HG03064 (cell line): ENCODE measurements around the gene EEIG2.
"Not testable (repeated sequence)": the region's sequence is repeated elsewhere in the genome, so short reads cannot be mapped to it uniquely, and the experiment has no call there.

ENCODE experiments used
- ATAC-seq: cut with Tn5 transposase; IDR thresholded peaks from one replicate; pipeline ENCODE4 v1.9.1; 2021; ENCODE audit warnings: low read depth; ENCODE audit not compliant: unreplicated experiment

EEIG2 gene

DNA sequence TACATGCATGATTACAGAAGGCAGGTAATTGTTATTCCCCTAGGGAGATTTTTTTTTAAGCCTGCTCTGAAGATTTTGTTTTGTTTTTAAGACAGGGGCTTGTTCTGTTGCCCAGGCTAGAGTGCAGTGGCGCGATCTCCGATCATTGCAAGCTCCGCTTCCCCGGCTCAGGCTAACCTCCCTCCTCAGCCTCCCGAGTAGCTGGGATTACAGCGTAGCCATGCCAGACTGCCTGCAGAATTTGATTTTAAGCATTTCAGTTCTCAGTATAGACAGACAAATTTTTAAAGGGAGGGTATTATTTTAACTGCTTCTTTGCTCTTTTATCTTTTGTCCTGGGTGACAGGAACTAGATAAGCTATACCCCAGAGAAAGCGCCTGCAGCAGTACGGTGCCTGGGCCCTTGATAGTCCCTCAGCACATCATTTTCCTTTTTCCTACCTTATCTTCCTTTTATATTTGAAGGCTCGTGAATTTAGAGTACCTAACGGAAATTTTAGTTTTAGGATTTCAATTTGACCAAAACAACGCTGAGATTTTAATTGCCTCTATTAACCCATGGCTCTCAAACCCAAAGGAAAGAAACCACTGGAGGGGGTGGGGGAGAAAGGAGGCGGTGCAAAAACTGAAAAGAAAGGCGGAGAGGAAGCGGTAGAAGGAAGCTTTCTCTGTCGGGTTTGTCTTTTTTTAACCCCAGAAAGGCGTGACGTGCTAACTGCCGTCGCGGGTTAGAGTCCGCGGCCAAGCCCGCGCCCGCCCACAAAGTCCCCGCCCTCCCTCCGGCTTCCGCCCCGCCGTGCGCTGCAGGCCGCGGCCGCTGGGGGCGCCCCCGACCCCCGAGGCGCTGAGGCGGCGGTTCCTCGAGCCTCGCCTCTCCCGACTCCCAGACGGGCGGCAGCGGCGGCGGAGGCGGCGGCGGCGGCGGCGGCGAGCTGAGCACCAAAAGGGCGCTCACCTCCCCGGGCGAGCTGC, at the start of gene EEIG2:
Gene EEIG2, plus strand, starts transcription at position 886 of the 972 bp plus-strand sequence. CDS start 329 bp downstream, outside the sequence.
- peak; percentile 74 for ATAC-seq

DNA sequence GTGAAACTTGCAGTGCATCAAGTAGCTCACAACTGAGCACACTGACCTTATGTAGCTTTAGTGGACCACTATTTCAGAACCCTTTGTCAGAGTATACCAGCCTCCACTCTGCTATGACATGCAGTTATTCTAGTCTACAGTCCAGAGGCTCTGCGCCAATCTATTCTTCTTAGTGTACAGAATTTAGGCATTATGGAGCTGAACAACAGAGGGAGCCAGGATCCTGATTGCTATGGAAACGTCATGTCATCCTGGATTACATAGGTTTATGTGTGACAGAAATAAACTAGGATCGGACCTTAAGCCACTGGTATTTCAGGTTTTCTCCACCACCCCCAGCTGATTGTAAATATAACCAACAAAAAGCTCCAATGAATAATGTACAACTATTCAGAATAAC, 48.1 kb upstream of the EEIG2 start:
- ATAC-seq: no peak

DNA sequence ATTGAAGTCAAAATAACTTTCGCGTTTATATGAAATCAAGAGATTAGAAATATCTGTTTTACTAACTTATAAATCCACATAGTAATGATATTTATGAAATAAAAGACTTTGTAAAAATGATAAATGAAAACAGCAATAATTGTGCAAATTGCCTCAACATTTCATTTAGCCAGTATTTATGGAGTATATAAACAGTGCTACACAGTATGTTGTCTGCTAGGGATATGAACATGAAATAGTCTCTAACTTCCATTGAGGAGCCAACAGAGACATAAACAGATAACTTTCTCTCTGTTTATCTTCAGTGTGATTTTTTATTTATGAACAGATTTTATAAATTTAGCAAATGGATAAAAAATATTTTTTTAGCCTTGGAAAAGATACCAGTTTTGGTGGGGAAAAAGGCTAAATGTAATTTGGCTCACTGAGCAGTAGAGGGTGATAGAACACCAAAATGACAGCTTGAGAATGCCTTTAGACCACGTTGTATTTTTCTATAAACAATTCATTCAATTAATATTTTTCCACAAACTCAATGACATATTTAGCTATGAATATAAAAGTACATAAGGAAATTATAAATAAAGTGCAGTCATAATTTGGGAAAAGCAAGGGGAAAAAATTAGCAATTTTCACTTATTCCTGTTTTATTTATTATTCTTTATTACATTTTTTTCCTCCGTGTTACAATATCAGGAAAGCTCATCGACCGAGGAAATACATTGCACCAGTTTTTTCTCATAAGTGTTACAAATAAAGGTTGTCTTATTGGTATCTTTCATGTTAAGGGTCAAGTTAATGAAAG, 47.5 kb upstream of the EEIG2 start:
- no peak for ATAC-seq

DNA sequence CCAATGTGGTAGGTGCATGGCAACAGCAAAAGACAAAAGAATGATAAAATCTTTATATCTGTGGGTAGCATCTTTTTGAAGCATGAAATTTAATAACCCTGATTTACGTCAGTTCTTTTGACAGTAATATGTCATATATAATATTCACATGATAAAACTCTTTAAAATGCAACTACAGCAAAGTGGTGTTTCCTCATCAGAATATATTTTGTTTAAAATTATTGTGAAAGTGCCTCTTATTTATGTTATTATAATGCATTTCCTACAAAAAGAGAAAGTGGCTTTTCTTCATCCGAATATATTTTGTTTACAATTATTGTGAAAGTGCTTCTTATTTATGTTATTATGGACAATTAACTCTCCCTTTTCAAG, 46.9 kb upstream of the EEIG2 start:
- no peak for ATAC-seq

GRCh38 chr1:108513914-108514313, 46.0 kb upstream of the EEIG2 start:
- ATAC-seq: not testable (repeated sequence)

- not testable (repeated sequence) for ATAC-seq
Observed at GRCh38 chr1:108517301-108517897, 42.5 kb upstream of the EEIG2 start.

DNA sequence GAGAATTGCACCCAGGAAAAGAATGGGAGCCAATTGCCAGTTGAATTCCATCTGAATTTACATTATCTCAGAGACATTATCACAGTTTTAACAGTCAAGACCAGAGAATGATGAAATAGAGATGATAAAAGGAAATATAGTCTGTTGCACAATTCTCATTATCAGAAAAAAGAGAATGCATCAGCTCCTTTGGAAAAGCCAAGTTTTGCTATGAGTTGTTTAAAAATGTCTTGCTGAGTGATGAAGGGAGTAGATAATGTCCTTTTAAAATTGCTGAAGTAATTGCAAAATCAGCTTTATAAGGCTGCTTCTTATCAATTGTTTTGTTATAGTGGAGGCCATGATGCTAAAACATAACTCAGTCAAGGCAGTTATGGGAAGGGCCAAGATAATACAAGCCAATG, 37.9 kb upstream of the EEIG2 start:
- ATAC-seq: no peak

DNA sequence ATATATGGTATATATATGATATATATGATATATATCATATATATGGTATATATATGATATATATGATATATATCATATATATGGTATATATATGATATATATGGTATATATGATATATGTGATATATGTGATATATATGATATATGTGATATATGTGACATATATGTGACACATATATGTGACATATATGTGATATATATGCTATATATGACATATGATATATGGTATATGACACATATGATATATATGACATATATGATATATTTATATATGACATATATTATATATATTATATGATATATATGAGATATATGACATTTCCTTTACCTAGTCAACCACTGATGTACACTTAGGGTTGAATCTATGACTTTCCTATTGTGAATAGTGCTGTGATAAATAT, 36.1 kb upstream of the EEIG2 start:
- ATAC-seq: no peak

DNA sequence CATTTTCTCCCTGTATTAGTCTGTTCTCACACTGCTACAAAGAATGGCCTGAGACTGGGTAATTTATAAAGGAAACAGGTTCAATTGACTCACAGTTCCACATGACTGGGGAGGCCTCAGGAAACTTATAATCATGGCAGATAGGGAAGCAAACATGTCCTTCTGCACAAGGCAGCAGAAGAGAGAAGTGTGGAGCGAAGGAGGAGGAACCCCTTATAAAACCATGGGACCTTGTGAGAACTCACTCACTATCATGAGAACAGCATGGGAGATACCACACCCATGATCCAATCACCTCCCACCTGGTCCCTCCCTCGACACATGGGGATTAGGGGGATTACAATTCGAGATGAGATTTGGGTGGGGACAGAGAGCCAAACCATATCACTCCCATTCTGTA, 35.2 kb upstream of the EEIG2 start:
- ATAC-seq: no peak

GRCh38 chr1:108527135-108527534, 32.8 kb upstream of the EEIG2 start:
- no peak for ATAC-seq

DNA sequence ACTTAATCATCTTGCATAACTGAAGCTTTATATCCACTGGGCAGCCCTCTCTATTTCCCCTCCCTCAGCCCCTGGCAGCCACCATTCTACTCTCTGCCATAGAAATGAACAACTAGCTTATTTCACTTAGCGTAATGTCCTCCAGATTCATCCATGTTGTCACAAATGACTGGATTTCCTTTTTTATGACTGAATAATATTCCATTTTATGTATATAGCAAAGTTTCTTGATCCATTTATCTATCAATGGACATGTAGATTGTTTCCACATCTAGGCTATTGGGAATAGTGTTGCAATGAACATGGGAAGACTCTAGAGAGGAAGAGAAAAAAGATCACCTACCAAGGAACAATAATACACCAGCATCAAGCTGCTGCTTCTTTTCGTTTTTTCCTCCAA, 32.1 kb upstream of the EEIG2 start:
- no peak for ATAC-seq

DNA sequence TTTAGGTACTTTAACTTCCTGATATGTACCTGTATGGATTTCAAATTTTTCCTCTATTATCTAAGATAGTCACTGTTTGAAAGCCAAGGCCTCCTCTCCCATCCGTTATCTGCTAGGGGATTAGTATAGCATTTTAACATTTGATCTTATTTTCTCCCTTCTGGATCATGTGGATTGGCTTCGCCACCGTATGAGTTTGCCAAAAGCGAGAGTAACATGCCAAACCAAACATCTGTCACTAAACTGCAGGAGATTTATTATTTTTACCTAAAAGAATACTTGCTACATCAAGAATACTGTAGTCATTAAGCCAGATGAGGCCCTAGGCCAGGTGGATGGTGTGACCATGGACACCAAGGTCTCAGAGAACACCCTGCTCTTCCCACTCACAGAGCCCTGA, 28.5 kb upstream of the EEIG2 start:
- no peak for ATAC-seq

- no peak for ATAC-seq
Observed at GRCh38 chr1:108532730-108533129, 27.2 kb upstream of the EEIG2 start.

DNA sequence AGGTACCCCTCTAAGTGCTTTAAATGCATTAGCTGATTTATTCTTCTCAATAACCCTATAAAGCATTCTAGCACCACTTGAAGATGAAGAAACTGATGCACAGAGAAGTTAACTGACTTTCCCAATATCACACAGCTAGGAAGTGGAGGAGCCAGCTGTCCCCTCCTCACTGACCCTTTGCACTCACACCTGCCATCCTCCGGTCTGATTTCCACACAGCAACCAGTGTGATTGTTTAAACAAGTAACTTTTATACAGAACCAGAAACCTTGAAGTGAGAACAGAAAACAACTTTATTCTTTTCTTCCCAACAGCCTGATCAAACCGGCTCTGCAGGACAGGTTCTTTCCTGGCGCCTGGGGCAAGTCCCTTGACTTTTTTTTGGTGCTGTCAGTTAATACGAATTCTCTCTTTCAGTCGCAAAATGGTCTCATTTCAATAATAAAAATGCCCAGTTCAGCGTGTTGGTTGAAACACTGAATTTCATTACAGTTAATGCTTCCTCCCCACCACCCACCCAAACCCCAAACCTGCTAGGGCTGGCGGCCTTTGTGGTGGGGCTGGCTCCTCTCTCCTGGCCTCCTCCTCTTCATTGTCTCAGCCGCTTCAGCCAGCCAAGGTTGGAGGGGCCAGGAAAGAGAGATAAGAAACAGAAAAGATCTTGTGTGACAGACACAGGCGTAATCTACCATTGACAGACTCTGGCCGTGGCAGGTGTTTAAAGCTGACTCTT, 26.4 kb upstream of the EEIG2 start:
- ATAC-seq: no peak

DNA sequence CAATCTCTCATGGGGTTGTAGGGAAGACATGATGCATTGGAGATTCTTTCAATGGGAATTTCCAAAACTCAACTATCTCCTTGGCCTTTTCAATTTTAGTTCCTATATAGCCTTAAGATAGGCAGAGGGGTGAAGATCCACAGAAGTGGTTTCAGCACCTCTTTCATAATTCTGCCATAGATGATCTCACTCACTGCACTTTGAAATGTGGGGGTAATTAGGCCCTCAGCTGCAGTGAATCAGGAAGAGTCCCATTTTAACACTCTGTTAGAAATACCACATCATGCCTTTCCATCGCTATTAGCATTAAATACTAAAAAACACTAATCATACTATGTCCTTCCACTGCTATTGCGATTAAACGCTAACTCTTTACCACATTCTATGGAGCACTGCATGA, 25.1 kb upstream of the EEIG2 start:
- no peak for ATAC-seq

DNA sequence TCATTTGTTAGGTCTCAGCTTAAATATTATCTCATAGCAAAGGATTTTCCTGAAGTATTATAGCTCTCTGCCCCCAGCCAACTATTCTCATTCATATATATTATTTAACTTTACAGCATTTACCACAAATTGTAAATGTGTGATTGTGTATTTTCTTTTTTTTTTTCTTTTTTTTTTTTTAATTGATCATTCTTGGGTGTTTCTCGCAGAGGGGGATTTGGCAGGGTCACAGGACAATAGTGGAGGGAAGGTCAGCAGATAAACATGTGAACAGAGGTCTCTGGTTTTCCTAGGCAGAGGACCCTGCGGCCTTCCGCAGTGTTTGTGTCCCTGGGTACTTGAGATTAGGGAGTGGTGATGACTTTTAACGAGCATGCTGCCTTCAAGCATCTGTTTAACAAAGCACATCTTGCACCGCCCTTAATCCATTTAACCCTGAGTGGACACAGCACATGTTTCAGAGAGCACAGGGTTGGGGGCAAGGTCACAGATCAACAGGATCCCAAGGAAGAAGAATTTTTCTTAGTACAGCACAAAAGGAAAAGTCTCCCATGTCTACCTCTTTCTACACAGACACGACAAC, 24.5 kb upstream of the EEIG2 start:
- not testable (repeated sequence) for ATAC-seq

DNA sequence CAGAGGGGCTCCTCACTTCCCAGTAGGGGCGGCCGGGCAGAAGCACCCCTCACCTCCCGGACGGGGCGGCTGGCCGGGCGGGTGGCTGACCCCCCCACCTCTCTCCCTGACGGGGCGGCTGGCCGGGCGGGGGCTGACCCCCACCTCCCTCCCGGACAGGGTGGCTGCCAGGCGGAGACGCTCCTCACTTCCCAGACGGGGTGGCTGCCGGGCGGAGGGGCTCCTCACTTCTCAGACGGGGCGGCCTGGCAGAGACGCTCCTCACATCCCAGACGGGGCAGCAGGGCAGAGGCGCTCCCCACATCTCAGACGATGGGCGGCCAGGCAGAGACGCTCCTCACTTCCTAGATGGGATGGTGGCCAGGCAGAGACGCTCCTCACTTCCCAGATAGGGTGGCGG, 23.9 kb upstream of the EEIG2 start:
- ATAC-seq: not testable (repeated sequence)

DNA sequence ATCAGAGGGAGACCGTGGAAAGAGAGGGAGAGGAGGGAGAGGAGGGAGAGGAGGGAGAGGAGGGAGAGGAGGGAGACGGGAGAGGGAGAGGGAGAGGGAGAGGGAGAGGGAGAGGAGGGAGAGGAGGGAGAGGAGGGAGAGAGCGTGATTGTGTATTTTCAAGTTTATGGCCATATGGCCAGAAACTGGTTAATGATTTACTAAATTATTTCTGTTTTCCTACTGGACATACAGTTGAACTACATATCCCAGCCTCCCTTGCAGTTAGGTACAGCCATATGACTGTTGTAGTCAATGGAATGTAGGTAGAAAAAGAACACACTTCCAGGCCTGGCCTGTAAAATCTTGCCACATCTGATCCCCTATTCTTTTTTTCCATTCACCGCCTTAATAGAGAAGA, 23.1 kb upstream of the EEIG2 start:
- ATAC-seq: not testable (repeated sequence)

DNA sequence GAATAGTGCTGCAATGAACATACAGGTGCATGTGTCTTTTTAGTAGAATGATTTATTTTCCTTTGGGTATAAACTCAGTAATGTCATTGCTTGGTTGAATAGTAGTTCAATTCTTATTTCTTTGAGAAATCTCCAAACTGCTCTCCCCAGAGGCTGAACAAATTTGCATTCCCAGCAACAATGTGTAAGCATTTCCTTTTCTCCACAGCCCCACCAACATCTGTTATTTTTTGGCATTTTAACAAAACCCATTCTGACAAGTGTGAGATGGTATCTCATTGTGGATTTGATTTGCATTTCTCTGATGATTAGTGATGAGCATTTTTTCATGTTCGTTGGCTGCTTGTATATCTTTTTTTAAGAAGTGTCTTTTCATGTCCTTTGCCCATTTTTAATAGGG, 21.9 kb upstream of the EEIG2 start:
- no peak for ATAC-seq

GRCh38 chr1:108540977-108541376, 18.9 kb upstream of the EEIG2 start:
- ATAC-seq: no peak
